ENCODE data around the gene GGT6.

GGT6 gene

DNA sequence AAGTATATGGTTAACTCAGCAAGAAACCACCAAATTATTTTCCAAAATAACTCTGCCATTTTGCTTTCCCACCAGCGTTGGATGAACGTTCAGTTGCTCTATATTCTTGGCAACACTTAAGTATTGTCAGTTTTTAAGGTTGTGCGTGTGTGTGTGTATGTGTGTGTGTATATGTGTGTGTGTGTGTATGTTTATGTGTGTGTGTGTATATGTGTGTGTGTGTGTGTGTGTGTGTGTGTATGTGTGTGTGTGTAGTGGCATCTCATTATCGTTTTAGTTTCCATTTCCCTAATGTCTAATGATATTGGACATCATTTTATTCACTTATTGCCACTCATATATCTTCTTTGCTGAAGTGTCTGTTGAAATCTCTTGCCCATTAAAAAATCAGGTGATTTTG is 12.7 kb upstream of the GGT6 start:
- no peak for DNase-seq

DNA sequence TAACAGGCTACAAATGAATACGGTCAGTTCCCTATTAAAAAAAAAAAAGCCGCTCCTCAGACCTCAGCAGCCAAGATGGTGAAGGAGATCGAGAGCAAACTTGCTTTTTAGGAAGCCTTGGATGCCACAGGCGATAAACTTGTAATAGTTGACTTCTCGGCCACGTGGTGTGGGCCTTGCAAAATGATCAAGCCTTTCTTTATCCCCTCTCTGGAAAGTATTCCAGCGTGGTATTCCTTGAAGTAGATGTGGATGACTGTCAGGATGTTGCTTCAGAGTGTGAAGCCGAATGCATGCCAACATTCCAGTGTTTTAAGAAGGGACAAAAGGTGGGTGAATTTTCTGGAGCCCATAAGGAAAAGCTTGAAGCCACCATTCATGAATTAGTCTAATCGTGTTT is 11.8 kb upstream of the GGT6 start:
- DNase-seq = no peak

DNA sequence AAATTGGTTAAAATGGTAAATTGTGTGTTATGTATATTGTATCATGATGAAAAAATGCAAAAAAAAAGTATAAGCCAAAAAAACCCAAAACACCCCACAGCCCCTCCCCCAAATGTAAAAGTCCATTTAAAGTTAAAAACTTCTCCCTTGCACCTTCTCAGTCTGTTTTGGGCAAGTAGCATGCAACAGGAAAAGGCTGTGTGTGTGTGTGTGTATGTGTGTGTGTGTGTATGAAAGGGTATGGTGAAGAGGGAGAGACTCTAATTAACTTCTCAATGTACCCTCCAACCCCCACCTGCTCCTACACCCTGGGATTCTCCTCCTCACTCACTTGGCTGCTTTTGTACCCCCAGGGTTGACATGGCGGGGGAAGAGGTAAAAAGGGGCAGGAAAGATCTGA is 9.2 kb upstream of the GGT6 start:
- no peak for DNase-seq

DNA sequence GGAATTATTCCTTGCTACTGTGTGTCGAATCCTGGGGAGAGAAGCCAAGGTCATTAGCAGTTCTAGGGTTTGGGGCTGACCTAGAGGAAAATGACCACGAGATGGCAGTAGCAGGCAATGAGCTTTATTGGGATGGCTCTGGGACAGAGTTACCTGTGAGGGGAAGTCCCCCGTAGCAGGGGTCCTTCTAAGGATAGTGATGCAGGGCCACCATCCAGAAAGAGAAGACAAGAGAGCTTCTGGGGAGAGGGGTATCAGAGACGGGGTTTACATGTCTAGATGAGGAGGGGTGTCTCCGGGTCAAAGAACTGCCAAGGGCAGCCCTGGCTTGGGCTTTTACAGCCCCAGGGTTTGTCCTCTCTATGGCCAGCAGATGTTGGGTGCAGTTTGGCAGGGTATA is 6.4 kb upstream of the GGT6 start:
- DNase-seq = peak; percentile 32 to 54

DNA sequence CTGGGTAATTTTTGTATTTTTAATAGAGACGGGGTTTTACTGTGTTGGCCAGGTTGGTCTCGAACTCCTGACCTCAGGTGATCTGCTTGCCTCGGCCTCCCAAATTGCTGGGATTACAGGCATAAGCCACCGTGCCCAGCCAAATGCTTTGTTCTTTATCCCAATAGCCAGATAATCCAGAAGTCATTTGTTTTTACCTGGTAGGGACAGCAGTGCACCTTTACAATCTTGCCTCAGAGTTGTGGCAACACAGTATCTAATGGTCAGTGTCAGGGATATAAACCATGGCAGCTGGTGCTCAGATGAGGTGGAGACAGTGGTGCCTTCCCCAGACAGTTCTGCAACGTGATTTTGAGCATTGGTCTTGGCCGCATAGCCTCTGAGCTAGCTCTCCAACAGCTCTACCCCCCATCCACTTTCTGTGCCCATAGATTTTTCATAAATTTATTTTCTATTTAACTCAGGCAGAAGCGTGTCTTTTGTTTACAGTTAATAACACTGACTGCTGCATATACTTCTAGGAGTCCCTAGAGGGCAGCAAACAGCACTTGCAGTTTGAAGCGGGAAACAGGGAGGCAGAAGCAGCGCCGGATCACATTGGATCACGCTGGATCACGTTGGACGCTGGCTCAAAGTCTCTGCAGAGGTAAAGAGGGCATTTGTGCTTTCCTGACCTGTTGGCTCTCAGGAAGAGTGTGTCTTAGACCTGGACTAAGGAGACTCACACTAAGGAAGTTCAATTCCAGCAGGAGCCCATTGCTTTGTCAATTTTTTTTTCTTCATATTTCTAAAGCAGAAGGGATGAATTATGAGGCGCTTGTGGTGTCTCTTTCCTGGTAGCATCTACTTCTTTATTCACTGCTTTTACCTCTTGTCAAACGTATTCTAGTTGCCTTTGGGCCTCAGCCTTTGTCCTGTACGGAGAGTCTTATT is 5.1 kb upstream of the GGT6 start:
- peak; percentile 41 for DNase-seq

DNA sequence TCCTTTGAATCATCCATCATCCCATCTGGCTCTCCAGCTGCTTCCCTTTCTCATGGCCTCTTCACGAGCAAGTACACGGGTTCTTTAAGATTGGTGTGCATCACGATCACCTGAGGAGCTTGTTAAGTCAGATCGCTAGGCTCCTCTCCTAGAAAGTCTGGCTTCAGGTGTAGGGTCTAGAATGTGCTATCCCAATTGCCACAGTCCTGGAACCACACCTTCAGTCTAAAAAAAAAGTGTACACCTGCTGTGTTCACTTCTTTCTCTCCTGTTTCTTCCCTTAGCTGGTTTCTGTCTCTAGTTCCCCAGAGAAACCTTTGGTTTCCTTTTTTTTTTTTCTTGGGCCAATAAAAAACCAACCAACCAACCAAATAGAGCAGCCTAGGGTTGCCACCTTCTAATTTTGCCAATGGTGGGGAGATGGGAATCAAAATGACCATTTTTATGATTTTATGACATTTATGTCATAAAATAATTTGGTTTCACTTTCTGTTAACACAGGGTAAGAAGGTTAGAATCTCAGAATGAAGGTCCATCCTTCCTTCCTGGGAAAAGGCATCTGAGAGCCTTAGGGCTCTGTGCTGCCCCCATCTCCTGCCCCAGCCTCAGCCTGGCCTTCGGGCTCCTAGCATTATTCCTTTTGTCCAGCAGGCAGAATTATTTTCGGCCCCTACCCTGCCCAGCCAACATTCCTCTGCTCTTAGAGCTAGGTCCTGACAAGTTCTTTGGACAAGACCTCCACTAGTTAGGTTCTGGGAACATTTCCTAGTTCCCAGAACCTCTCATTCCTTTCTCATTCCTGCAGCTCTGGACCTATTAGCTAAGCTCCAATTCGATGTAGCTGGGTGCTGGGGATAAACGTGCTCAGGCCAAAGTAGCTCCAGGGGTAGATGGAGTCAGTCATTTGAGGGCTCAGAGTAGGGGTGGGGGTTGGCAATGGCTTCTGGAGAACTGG is 1.9 kb upstream of the GGT6 start:
- no peak for DNase-seq

DNA sequence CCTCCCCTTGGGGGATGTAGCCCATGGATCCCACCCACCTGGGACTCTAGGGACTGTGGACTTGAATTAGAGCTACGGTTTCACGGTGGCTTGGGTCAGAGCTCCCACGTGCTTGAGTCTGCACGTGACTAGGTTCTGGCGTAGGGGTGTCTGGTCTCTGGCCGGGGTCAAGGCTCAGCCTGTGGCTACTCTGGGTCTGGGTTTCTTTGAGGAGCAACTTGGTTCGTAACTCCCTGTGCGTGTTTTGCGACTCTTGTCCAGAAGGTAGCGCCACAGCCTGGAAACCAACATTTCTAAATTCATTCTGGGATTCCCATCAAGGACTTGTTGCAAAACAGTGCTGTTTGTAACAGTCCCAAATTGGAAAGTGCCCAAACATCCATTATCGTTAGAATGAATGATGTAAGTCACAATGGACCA is 470 bp upstream of the GGT6 start:
- no peak for DNase-seq

DNA sequence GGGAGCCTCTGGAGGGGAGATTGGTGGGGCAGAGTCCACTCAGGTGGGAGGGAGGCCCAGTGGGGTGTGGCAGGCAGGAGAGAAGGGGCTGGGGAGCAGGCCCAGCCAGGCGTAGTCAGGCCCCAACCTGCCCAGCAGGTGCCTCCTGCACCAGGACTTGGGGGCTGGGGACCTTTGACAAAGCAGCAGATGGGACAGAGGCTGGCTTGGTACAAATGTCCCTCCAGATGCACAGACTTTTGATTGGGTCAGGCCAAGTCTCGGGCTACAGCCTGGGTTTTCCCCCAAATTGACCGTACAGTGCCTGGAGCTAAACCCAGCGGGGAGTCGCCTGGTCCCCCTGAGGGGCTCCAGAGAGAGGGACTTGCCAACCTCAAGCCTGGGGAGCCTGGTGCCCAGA is 411 bp downstream of the GGT6 start:
- no peak for DNase-seq

DNA sequence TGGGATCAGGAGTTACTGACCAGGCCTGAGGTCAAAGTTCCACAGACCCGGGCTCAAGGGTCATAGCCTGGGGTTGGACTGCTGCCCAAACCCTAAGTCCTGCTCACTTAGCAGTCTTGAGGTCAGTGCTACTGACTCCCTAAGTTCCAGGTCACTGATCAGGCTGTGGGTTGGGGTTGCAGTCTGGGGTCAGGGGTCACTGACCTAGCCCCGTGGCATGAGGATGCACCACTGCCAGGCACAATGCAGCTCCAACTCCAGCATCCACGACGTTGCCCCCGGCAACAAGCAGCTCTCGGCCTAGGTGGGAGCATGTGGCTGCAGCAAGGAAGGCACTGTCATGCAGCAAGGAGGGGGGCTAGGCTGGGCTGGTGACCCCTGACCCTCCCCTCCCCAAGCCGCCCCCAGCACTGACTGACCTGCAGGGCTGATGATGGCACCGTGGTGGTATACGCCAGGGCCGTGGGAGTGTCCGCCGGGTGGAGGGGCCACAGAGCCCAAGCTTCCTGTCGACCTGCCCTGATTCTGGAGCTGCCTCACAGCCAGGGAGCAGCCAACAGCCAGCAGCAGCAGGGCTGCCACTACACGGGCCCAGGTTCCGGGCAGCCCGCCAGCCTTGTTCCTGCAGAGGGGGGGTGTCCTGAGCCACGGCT is 1.1 kb downstream of the GGT6 start:
- no peak for DNase-seq

GRCh38 chr17:4558347-4558971 is 1.9 kb downstream of the GGT6 start:
- DNase-seq = no peak

GRCh38 chr17:4557626-4558346 is 2.6 kb downstream of the GGT6 start:
- no peak for DNase-seq

- no peak for DNase-seq
Observed at GRCh38 chr17:4556996-4557395, 3.4 kb downstream of the GGT6 start.

GRCh38 chr17:4555873-4556759 is 4.3 kb downstream of the GGT6 start:
- no peak for DNase-seq

DNA sequence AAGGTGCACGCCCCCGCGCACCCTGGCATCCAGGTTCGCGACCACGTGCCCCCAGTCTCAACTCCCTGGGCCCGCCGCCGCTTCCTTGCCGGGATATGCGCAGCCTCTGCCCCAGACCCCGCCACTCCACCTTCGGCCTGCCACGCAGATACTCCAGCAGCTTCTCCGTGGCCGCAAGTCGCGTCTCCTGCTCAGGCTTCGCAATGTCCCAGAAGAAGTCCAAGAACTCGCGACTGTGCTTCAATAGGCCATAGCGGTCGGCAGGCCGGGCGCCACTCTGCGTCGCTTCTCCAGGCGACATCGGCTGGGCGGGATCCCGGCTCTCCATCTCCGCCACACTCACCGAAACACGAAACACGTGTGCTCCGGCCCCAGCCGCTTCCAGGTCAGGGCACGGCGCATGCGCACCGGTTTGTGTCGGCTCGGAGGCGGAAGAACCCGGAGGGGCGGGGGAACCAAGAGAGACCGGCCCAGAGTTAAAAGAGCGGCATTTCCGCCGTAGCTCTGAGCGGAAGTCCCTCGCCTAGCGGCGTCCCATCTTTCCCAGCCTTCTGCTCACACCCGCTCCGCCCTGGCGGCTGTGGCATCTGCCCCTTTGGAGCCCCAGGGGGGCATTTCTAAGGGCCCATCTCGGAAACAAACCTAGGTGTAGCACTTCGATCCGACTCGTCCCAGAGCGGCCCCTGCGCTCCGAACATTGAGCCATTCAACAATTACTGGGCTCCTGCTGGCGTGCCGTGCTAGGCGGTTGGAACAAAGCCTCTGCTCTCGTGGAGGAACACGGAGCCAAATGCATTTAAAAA is 5.2 kb downstream of the GGT6 start, which contains the start of gene MYBBP1A:
MYBBP1A (minus strand) TSS at position 388 of the 803 bp plus-strand sequence; CDS start at position 328, 60 bp downstream.
- peak; percentile 97 to 98 for DNase-seq

DNA sequence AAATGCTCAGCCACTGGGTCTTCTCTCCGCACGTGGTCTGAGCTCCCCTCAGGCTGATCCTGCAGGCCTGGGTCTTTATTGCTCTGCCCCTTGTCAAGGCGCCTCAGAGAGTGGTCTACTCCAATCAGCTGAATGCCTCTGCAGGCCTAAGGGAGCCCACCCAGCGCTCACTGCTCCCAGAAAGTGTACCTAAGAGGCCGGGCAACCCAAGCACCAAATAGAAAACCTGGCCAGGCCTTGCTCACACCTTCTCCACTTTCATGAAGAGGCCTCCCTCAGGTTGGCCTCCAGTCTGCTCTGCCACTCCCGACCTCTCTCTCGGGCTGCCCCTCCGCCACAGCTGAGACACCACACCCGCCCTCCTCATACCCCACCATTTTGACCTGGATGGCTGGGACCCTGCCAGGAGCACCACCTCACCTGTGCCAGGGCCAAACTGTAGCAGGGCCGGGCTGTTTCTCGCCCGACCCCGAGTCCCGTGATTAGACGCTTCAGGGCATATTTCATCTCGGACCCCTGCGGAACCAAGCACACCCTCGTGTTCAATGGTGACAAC is 5.9 kb downstream of the GGT6 start:
- no peak for DNase-seq

DNA sequence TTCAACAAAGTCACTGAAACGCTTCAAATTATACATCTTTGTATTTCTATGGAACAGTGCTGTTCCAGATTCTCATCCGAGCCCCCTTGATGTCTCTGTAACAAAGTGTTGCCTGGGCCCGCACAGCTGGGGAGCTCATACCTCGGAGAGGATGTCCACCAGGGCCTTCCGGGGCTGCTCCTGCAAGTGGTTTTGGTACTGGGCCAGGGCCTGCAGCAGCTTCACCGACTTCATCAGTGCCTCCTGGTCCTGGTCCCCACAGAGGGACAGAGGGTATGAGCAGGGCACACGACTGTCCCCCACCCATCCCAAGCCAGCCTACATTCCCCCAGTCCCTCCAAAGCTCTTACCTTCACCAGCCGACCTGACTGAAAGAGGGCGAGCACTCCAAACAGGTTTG is 6.7 kb downstream of the GGT6 start:
- no peak for DNase-seq

GRCh38 chr17:4551796-4552525 is 8.4 kb downstream of the GGT6 start:
- no peak for DNase-seq

GRCh38 chr17:4551141-4551540 is 9.2 kb downstream of the GGT6 start:
- DNase-seq = no peak

DNA sequence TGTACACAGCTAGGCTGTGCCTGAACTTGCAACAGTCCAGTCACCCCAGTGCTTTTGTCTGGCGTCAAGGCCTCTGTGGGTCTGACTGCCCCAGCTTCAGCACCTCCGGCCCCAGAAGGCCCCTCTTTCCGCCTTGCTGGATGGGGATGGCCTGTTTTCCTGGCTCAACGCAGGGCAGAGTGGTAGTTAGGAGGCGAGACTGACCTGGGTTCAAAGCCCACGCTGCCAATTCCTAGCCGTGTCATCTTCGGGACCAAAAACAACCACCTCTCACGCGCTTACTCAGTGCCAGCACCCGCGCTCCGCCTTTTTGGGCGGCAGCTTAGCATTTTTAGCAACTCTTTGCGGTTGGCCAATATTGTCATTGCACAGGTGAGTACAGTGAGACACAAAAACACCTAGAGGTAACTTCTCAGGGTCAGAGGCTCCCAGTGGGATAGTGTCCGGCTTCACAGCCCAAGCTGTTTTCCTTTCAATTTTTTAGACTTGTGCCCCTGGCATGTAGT is 9.8 kb downstream of the GGT6 start:
- DNase-seq = no peak

Data from activated CD4-positive, alpha-beta T cell treated with anti-CD3 and anti-CD28 coated beads for 4 hours (primary cell).